ENCODE data around the gene TSPEAR.

TSPEAR gene

DNA sequence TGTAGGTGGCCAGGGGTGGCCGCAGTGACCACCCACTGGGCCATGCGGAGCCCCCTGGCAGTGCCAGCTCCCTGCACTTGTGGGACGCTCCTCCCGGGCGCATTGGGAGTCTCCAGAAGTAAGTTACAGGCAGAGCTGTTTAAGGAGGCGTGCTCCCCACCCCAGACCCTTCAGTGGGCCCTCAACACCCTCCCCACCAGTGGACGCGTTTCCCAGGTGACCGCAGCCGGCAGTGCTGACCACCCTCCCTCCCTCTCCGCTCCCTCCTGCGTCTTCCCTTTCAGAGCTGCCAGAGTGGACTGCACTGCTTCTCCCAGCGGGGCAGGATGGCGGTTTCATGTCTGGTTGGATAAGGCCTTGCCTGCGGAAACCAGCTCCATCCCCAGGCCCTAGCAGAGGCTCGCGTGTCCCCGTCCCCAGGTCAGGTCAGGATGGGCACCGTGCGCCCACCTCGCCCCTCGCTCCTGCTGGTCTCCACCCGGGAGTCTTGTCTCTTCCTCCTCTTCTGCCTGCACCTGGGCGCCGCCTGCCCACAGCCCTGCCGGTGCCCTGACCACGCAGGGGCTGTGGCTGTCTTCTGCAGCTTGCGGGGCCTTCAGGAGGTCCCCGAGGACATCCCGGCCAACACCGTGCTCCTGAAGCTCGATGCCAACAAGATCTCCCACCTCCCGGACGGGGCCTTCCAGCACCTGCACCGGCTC, 255.0 kb downstream of the TSPEAR start:
- no peak for DNase-seq

DNA sequence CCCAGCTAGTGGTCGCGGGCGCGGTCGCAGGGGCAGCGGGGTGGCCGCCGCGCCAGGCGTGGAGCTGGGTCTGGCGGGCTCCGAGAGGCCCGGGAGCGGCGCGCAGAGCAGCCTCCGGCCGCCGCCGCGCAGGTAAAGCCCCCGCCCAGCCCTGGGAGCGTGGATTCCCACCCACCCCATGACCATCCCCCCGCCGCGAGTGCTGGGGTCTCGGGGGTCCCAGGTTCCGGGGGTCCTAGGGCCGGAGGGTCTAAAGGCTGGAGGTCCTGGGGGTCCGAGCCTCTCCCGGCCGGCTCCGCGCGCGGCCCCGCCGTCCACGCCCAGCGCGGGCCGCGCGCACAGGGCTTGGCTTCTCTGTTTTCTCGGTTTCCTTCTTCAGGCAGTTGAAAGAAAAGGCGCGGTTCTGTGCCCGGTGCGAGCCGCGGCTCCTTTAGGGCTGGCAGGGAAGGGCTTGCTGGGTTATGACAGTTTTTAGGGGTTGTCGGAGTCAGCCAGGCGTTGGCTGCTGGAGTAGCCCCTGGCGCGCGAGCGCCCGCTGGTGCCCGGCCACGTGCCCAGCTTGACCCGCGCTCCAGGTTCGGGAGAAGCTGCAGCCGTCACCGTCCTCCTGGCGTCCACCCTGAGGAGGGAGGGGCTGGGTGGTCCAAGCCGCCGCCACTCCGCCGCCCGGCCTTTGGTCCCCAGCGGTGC, 255.7 kb downstream of the TSPEAR start:
- DNase-seq = peak; percentile 53 to 77 (median 62)

DNA sequence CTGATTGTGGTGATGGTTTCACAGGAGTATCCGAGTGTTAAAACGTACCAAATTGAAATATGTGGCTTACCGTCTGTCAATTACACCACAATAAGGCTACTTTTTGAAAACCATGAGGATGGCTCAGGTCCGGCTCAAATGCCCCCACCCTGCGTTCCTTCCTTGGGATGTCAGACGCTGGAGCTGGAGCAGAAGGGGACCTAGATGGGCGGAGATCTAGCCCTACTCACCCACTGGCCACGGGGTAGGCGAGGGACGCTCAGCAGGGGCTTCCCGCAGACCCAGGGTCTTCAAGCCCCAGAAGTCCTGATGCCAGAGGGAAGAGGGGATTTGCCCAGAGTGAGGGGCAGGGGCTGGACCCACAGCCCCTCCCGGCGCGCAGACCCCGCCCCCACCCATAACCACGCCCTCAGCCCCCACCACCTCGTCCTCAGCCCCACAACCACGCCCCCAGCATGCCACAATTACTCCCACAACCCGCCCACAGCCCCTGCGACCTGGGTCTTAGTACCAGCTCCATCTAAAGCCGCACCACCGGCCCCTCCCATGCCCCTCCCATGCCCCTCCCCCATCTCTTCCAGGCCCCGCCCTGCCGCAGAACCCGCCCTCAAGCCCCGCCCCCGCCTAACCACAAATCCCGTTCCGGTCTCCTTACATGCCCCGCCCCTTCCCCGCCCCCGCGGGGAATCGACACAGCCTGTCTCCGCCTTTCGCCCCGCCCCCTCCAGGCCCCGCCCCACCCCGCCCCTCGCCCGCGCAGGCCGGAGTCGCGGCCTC, 256.4 kb downstream of the TSPEAR start, which contains the start of gene LRRC3:
LRRC3 (plus strand) TSS at position 764 of the 777 bp plus-strand sequence. CDS start 1,135 bp downstream, outside the sequence.
- peak; percentile 91 to 98 (median 96) for DNase-seq

DNA sequence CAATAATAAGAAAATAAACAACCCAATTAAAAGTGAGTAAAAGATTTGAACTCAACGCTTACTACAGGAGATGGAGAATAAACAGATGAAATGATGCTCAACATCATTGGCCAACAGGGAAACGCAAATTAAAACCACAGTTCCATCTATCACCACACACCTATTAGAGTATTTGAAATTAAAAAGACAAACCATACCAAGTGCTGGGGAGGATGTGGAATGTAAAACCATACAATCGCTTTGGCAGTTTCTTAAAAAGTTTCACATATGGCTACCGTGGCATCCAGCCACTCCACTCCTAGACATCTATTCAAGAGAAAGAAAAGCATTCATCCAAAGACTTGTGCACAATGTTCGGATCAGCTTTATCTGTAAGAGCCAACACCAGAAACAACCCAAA, 257.3 kb downstream of the TSPEAR start:
- no peak for DNase-seq

DNA sequence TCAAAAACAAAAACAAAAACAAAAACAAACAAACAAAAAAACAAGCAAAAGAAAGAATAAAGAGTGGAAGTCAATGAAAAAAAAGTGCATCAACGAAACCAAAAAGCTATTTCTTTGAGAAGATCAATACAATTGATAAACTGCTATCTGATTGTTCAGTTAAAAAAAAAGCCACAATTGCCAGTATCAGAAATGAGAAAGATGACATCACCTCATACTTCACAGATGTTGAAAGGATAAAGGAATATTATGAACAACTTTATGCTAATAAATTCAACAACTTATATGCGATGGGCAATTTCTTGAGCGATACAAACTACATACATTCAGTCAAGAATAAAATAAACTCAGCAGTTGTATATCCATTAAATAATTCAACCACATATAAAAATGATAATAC, 258.3 kb downstream of the TSPEAR start:
- no peak for DNase-seq

- no peak for DNase-seq
These were observed 260.4 kb downstream of the TSPEAR start for GRCh38 chr21:44450999-44451398.

- no peak for DNase-seq
These were observed 261.0 kb downstream of the TSPEAR start for GRCh38 chr21:44450402-44450801.

GRCh38 chr21:44449473-44450363, 261.7 kb downstream of the TSPEAR start:
- no peak for DNase-seq

DNA sequence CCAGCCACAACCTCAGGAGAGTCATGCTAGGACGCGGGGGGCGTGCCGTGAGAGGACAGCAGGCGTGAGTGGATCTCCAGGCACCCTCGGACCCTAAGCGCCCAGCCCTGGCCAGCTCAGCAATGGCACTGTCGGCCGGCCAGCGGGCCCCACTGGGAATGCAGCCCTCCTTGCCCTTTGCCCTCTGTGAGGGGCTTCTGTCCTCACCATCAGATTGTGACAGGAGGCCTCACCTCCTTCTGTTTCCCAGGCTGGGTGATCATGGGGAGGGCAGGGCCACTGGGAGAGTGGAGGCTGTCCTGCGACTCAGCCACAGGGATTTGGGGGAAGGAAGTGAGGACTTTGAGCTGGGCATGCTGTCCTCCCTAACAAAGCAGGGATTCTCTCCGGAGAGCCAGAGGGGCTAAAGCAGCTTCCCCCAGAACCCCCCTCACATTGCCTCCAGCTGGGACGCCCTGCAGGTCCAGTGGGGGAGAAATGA, 262.7 kb downstream of the TSPEAR start:
- DNase-seq = no peak
